H1 (cell line): Measurements from ENCODE around the gene CDK5RAP3. TPM values are rescaled to one million over a fixed set of nuclear protein-coding genes. Genes with fewer than 3 reads are reported as not detected.

Experiments
- CTCF ChIA-PET: fragments of 300-600 bp; sonication (Branson Sonifier 250); formaldehyde crosslinking; loops from one replicate; lab custom pipeline; 2021; ENCODE audit not compliant: partially characterized antibody; lab: Charles Lee
- POLR2A ChIA-PET: fragments of 300-600 bp; sonication (Branson Sonifier 250); formaldehyde crosslinking; loops from one replicate; lab custom pipeline; 2021; ENCODE audit warnings: inconsistent platforms; ENCODE audit not compliant: partially characterized antibody; lab: Charles Lee
- DNase-seq, 2 experiments: peaks; one replicate each; pipeline versions ENCODE4 v3.0.0 to v3.0.0-alpha.2; 2010 to 2022; ENCODE audit warnings: low spot score in 2 of 2, low read depth in 1 of 2, mixed read lengths in 1 of 2
- FAIRE-seq: peaks from 2 replicates; lab custom pipeline; 2011; peaks lifted over from hg19 to GRCh38; lab: Jason Lieb, UNC
- H2AFZ ChIP-seq: 2 replicates; pipeline ENCODE4 v1.8.1; 2012; ENCODE audit warnings: low read length, inconsistent platforms
- H2AK5ac ChIP-seq: 2 replicates; pipeline ENCODE4 v1.6.1; 2013; ENCODE audit warnings: low read depth, low read length
- H2BK120ac ChIP-seq: replicated peaks from 2 replicates; pipeline ENCODE3; 2013; ENCODE audit warnings: low read depth, low read length, inconsistent platforms
- H2BK12ac ChIP-seq: 2 replicates; pipeline ENCODE4 v1.6.1; 2013; ENCODE audit warnings: low read depth, low read length
- H2BK15ac ChIP-seq: 2 replicates; pipeline ENCODE4 v1.6.1; 2013; ENCODE audit warnings: low read length
- H2BK20ac ChIP-seq: 2 replicates; pipeline ENCODE4 v1.6.1; 2013; ENCODE audit warnings: low read length
- H2BK5ac ChIP-seq: 2 replicates; pipeline ENCODE4 v1.6.1; 2013; ENCODE audit warnings: low read depth, low read length
- H3K14ac ChIP-seq: 2 replicates; pipeline ENCODE4 v1.6.1; 2013; ENCODE audit warnings: inconsistent platforms; ENCODE audit not compliant: insufficient read length
- H3K18ac ChIP-seq: 2 replicates; pipeline ENCODE4 v1.6.1; 2013; ENCODE audit warnings: low read length; ENCODE audit errors: extremely low read depth
- H3K23ac ChIP-seq: 2 replicates; pipeline ENCODE4 v1.6.1; 2013; ENCODE audit warnings: inconsistent platforms; ENCODE audit not compliant: insufficient read length
- H3K23me2 ChIP-seq: 2 replicates; pipeline ENCODE4 v1.6.1; 2013; ENCODE audit warnings: low read depth, low read length
- H3K27ac ChIP-seq: 2 replicates; pipeline ENCODE4 v1.6.1; 2011; ENCODE audit warnings: low read depth, low read length, inconsistent platforms
- H3K27me3 ChIP-seq, 4 experiments: replicated peaks in 1 of 4; 1 replicate in 1 of 4; 2 replicates in 3 of 4; pipeline versions ENCODE4 v1.6.1 to v1.8.1; 2011 to 2013; ENCODE audit warnings: low read length in 3 of 4, mild to moderate bottlenecking in 3 of 4, inconsistent platforms in 2 of 4, mixed read lengths in 2 of 4, moderate library complexity in 1 of 4; ENCODE audit not compliant: control insufficient read depth in 3 of 4, insufficient read depth in 3 of 4; ENCODE audit errors: extremely low read depth in 1 of 4
- H3K36me3 ChIP-seq, 4 experiments: 2 replicates each; pipeline versions ENCODE4 v1.6.1 to v1.8.1; 2011 to 2013; ENCODE audit warnings: mild to moderate bottlenecking in 4 of 4, low read length in 3 of 4, moderate library complexity in 2 of 4, control low read depth in 1 of 4, inconsistent platforms in 1 of 4; ENCODE audit not compliant: insufficient read depth in 4 of 4, control insufficient read depth in 2 of 4
- H3K4ac ChIP-seq: replicated peaks from 2 replicates; pipeline ENCODE3; 2013; ENCODE audit warnings: low read length, low read depth, mixed read lengths, inconsistent platforms; ENCODE audit not compliant: insufficient read length
- H3K4me1 ChIP-seq, 4 experiments: replicated peaks in 1 of 4; 1 replicate in 1 of 4; 2 replicates in 3 of 4; pipeline versions ENCODE4 v1.6.1 to v1.8.1; 2011 to 2013; ENCODE audit warnings: low read length in 3 of 4, inconsistent platforms in 2 of 4, mixed read lengths in 1 of 4; ENCODE audit not compliant: insufficient read depth in 4 of 4, control insufficient read depth in 3 of 4
- H3K4me2 ChIP-seq, 2 experiments: 2 replicates each; pipeline versions ENCODE4 v1.6.1 to v1.8.1; 2011 to 2013; ENCODE audit warnings: low read depth in 2 of 2, low read length in 2 of 2, control low read depth in 1 of 2, inconsistent platforms in 1 of 2, mild to moderate bottlenecking in 1 of 2; ENCODE audit not compliant: insufficient read depth in 1 of 2
- H3K4me3 ChIP-seq, 4 experiments: fragments of 200-600, 300-600 bp in 1 of 4; sonication (generic), shearing (Covaris generic), sonication (Bioruptor Twin) in 1 of 4; 2 replicates each; pipeline versions ENCODE4 v1.5.1 to v1.8.1; 2011 to 2016; ENCODE audit warnings: low read length in 4 of 4, low read depth in 3 of 4, control low read depth in 2 of 4, inconsistent platforms in 2 of 4, mild to moderate bottlenecking in 2 of 4, mixed read lengths in 1 of 4, moderate library complexity in 1 of 4; ENCODE audit not compliant: insufficient read depth in 2 of 4; ENCODE audit errors: extremely low read depth in 1 of 4
- H3K56ac ChIP-seq: replicated peaks from 2 replicates; pipeline ENCODE3; 2013; ENCODE audit warnings: low read depth, mild to moderate bottlenecking, mixed read lengths, low read length, inconsistent platforms; ENCODE audit not compliant: insufficient read length
- H3K79me1 ChIP-seq: 2 replicates; pipeline ENCODE4 v1.6.1; 2013; ENCODE audit warnings: low read depth, low read length, control low read depth
- H3K79me2 ChIP-seq, 2 experiments: 2 replicates each; pipeline versions ENCODE4 v1.6.1 to v1.8.1; 2012 to 2013; ENCODE audit warnings: low read length in 2 of 2, mild to moderate bottlenecking in 2 of 2, inconsistent platforms in 1 of 2; ENCODE audit not compliant: insufficient read depth in 2 of 2, control insufficient read depth in 1 of 2
- H3K9ac ChIP-seq, 4 experiments: replicated peaks in 1 of 4; 1 replicate in 1 of 4; 2 replicates in 3 of 4; pipeline versions ENCODE4 v1.6.1 to v1.8.1; 2011 to 2013; ENCODE audit warnings: low read depth in 3 of 4, low read length in 3 of 4, control low read depth in 2 of 4, mild to moderate bottlenecking in 2 of 4, moderate library complexity in 2 of 4, inconsistent platforms in 1 of 4; ENCODE audit errors: extremely low read depth in 1 of 4
- H3K9me3 ChIP-seq, 2 experiments: 2 replicates each; pipeline versions ENCODE4 v1.6.1 to v1.8.1; 2012 to 2013; ENCODE audit warnings: mild to moderate bottlenecking in 2 of 2, moderate library complexity in 2 of 2, control low read depth in 1 of 2, inconsistent platforms in 1 of 2, low read depth in 1 of 2, low read length in 1 of 2, mixed read lengths in 1 of 2; ENCODE audit not compliant: insufficient read depth in 2 of 2
- H4K20me1 ChIP-seq, 2 experiments: replicated peaks in 1 of 2; 2 replicates each; pipeline versions ENCODE3 to v1.8.1; 2011 to 2013; ENCODE audit warnings: inconsistent platforms in 2 of 2, low read length in 2 of 2, mild to moderate bottlenecking in 1 of 2; ENCODE audit not compliant: insufficient read depth in 2 of 2, control insufficient read depth in 1 of 2
- H4K5ac ChIP-seq: 2 replicates; pipeline ENCODE4 v1.6.1; 2013; ENCODE audit warnings: low read length, low read depth, mixed read lengths, inconsistent platforms; ENCODE audit not compliant: insufficient read length
- H4K8ac ChIP-seq: 2 replicates; pipeline ENCODE4 v1.8.0; 2013; ENCODE audit warnings: mild to moderate bottlenecking, moderate library complexity, low read length, inconsistent platforms; ENCODE audit not compliant: insufficient read depth; ENCODE audit errors: extremely low read depth
- H4K91ac ChIP-seq: replicated peaks from 2 replicates; pipeline ENCODE3; 2013; ENCODE audit warnings: low read length, mixed read lengths, inconsistent platforms; ENCODE audit not compliant: insufficient read length
- NANOG ChIP-seq: IDR thresholded peaks from 2 replicates; pipeline ENCODE4 v1.6.1; 2011; ENCODE audit warnings: low read length, low read depth, mild to moderate bottlenecking, inconsistent platforms; ENCODE audit not compliant: insufficient read depth, poor library complexity, severe bottlenecking
- POU5F1 ChIP-seq: IDR thresholded peaks from 2 replicates; pipeline ENCODE4 v1.6.1; 2011; ENCODE audit warnings: low read depth, mild to moderate bottlenecking, low read length, moderate library complexity
- RBBP5 ChIP-seq: IDR thresholded peaks from 2 replicates; pipeline ENCODE4 v1.7.1; 2012; ENCODE audit warnings: low read depth, mild to moderate bottlenecking, inconsistent platforms, low read length, moderate library complexity, borderline replicate concordance
- SIN3A ChIP-seq, 2 experiments: IDR thresholded peaks in 1 of 2; conservative IDR thresholded peaks in 1 of 2; 2 replicates each; pipeline ENCODE4 v1.6.1; 2011 to 2012; ENCODE audit warnings: low read length in 2 of 2, improper control_type of control experiment in 1 of 2, low read depth in 1 of 2, mild to moderate bottlenecking in 1 of 2
- SUZ12 ChIP-seq: fragments of 200-600 bp; sonication (generic); IDR thresholded peaks from 2 replicates; pipeline ENCODE4 v1.6.1; 2012; ENCODE audit warnings: mild to moderate bottlenecking, inconsistent platforms, low read length, moderate library complexity, mixed read lengths
- TCF12 ChIP-seq: IDR thresholded peaks from 2 replicates; pipeline ENCODE4 v1.6.1; 2011; ENCODE audit warnings: low read depth, mild to moderate bottlenecking, low read length
- WGBS, 2 experiments: shearing (Covaris generic) in 1 of 2; methylation state at CpG; one replicate each; pipeline versions ENCODE4 v1.1.6 to v1.1.7; 2013 to 2015; ENCODE audit warnings: low lambda C conversion rate in 2 of 2, mixed read lengths in 2 of 2, inconsistent platforms in 1 of 2, low coverage in 1 of 2, missing lambda C conversion rate in 1 of 2; ENCODE audit not compliant: insufficient replicate concordance in 2 of 2, insufficient coverage in 1 of 2, insufficient read length in 1 of 2; ENCODE audit errors: extremely low coverage in 1 of 2, missing lambda C conversion rate in 1 of 2; 5-methylcytosine and 5-hydroxymethylcytosine counted together
- polyA plus RNA-seq, 7 experiments: library from polyadenylated mRNA; depleted of rRNA in 3 of 7; stranded (reverse) in 5 of 7; unstranded in 2 of 7; fragments of >200 nt in 5 of 7; fragments of 200-250 nt in 2 of 7; gene quantifications; 1 replicate in 5 of 7; 2 replicates in 1 of 7; 4 replicates in 1 of 7; pipeline versions ENCODE4 v1.2.1 to v1.2.3, GENCODE V29; 2011 to 2013; ENCODE audit warnings: missing spikeins in 2 of 7, mixed read lengths in 2 of 7
- total RNA-seq: library from RNA; stranded (reverse); fragmentation: NEBNext Ultra II Directional; extraction: Animal tissue kit (Norgen Biotek cat#: 25700); gene quantifications from 2 replicates; pipeline ENCODE4 v1.2.1, GENCODE V29; 2021
- TF ChIP-seq, protein P1 (sequence below): IDR thresholded peaks from 2 replicates; pipeline ENCODE4 v1.6.1; 2012; ENCODE audit warnings: low read length, inconsistent platforms

The CDK5RAP3 gene
- total and polyA plus RNA-seq, 2 of the 8 experiments (the other 6 are each of a cell fraction or from before 2014, with no cell fraction given) = 88.2 to 93.2 TPM

- Histone ChIP-seq H3K9ac (no peak overlapping the region), H3K23me2 (no peaks in the 10 kb centered on the region; the same call in 1 of the 2 replicates), H3K4me1 (peaks cover 0 to 1% (median 0%) of the 10 kb centered on the region in 4 experiments; a peak in 1 of 7 replicates), H2BK15ac (no peak overlapping the region), H3K56ac (no peak overlapping the region), H2BK12ac (no peak overlapping the region), H3K9me3 (no peaks in the 10 kb centered on the region), H3K23ac (no peak overlapping the region), H3K79me2 (no peaks in the 10 kb centered on the region), H2AK5ac (no peak overlapping the region), H3K14ac (no peak overlapping the region), H2BK120ac (no peak overlapping the region), H3K27me3 (peaks cover 0 to 12% (median 7%) of the 10 kb centered on the region in 4 experiments; a peak in 5 of 7 replicates), H4K20me1 (no peaks in the 10 kb centered on the region), H3K27ac (no peak overlapping the region), H3K18ac (no peak overlapping the region), H3K36me3 (no peaks in the 10 kb centered on the region; a peak in 1 of 8 replicates), H4K91ac (no peak overlapping the region), H4K5ac (no peak overlapping the region), H2BK20ac (no peak overlapping the region), H3K4me2 (peak overlapping the region; percentile 68 to 74), H4K8ac (no peak overlapping the region), H3K4me3 (peak overlapping the region; percentile 17 to 58 (median 35); a peak in 7 of 8 replicates), H3K79me1 (no peaks in the 10 kb centered on the region), H3K4ac (no peak overlapping the region), H2BK5ac (no peak overlapping the region), H2AFZ (no peak overlapping the region)
- DNase-seq (no peak), FAIRE-seq (no peak)
- 66% methylated on average over 5 of the region's 5 CpGs; no CpG with 5 or more reads in 1 of the 2 experiments for WGBS, 2 experiments
- ChIA-PET CTCF (interaction anchor here (14.7 to 28.0 kb wide), 4 partner anchors 14 to 96 kb away, joined by 154 to 1010 read pairs (median 370); partner anchors contain the start of genes CDK5RAP3, PRR15L, SCRN2 and SP6), POLR2A (interaction anchor here (0.7 to 2.7 kb wide), 10 partner anchors 9 to 165 kb away, joined by 3 to 8 read pairs (median 4); partner anchors contain the start of genes CDK5RAP3, SNX11 and SP2)
- TF ChIP-seq SIN3A (conservative IDR thresholded peaks at IDR 0.05 in 1 of 2, IDR thresholded peaks at IDR 0.05 in 1 of 2; ENCODE audit: low read depth in 1 of 2, low read length in 2 of 2) (no peak), RBBP5 (no peak), SUZ12 (no peak), TCF12 (no peak), POU5F1 (no peak), NANOG (no peak)
- TF ChIP-seq, protein P1, sequence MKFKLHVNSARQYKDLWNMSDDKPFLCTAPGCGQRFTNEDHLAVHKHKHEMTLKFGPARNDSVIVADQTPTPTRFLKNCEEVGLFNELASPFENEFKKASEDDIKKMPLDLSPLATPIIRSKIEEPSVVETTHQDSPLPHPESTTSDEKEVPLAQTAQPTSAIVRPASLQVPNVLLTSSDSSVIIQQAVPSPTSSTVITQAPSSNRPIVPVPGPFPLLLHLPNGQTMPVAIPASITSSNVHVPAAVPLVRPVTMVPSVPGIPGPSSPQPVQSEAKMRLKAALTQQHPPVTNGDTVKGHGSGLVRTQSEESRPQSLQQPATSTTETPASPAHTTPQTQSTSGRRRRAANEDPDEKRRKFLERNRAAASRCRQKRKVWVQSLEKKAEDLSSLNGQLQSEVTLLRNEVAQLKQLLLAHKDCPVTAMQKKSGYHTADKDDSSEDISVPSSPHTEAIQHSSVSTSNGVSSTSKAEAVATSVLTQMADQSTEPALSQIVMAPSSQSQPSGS = no peak
These were observed 28.8 kb upstream of the CDK5RAP3 start for GRCh38 chr17:47942096-47942510.
